Fibroblast of pulmonary artery (primary cell): ENCODE measurements around the gene MRGPRG.
"Not testable (repeated sequence)": the region's sequence is repeated elsewhere in the genome, so short reads cannot be mapped to it uniquely, and the experiment has no call there.

Experiments used
- DNase-seq: peaks from one replicate; pipeline ENCODE4 v3.0.0-alpha.2; 2010; ENCODE audit warnings: low read depth
- H3K4me3 ChIP-seq: replicated peaks from 2 replicates; pipeline ENCODE4 v1.5.1; 2011; ENCODE audit warnings: low read depth, mild to moderate bottlenecking, control low read depth, low read length, moderate library complexity
- TF ChIP-seq, protein P1 (sequence below): IDR thresholded peaks from 2 replicates; pipeline ENCODE4 v1.5.1; 2011; ENCODE audit warnings: mild to moderate bottlenecking, control low read depth, low read length, inconsistent platforms; ENCODE audit errors: missing control alignments

Gene MRGPRG

DNA sequence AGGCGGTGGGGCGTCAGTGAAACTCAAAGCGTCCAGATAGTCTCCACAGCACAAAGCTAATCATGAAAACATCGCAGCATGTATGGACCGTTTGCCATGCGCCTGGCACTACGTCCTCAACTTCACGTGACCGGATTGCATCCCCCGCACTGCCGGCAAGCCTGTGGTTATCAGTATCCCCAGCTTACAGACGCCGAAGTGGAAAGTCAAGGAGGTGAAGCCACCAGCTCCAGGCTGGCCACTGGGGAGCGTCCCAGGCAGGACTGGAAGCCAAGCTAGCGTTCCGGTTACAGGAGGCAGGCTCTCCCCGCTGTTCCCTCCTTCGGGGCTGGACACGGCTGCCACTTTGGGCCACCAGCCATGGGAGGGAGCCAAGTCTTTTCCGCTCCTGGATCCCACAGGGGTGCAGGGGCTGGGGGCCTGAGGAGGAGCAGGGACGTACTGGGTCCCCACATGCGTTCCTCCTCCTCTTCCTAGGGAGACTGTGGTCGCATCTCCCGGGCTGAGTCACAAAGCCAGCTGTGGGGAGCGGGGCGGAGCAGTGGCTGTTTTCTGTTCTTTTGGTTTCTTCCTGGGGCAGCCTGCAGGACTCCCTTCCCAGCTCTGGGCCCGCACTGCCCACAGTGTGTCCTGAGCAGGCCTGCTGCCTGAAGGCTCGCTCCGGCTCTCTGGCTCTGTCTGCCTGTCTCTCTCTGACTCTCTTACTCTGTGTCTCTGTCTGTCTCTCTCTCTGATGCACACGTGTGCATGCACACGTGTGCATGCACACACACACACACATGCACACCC is 49.2 kb downstream of the MRGPRG start:
- H3K4me3 ChIP-seq, result peak overlapping the region; percentile 46
- DNase-seq, result peak; percentile 77
- TF ChIP-seq, protein P1, sequence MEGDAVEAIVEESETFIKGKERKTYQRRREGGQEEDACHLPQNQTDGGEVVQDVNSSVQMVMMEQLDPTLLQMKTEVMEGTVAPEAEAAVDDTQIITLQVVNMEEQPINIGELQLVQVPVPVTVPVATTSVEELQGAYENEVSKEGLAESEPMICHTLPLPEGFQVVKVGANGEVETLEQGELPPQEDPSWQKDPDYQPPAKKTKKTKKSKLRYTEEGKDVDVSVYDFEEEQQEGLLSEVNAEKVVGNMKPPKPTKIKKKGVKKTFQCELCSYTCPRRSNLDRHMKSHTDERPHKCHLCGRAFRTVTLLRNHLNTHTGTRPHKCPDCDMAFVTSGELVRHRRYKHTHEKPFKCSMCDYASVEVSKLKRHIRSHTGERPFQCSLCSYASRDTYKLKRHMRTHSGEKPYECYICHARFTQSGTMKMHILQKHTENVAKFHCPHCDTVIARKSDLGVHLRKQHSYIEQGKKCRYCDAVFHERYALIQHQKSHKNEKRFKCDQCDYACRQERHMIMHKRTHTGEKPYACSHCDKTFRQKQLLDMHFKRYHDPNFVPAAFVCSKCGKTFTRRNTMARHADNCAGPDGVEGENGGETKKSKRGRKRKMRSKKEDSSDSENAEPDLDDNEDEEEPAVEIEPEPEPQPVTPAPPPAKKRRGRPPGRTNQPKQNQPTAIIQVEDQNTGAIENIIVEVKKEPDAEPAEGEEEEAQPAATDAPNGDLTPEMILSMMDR, result peak; percentile 12

DNA sequence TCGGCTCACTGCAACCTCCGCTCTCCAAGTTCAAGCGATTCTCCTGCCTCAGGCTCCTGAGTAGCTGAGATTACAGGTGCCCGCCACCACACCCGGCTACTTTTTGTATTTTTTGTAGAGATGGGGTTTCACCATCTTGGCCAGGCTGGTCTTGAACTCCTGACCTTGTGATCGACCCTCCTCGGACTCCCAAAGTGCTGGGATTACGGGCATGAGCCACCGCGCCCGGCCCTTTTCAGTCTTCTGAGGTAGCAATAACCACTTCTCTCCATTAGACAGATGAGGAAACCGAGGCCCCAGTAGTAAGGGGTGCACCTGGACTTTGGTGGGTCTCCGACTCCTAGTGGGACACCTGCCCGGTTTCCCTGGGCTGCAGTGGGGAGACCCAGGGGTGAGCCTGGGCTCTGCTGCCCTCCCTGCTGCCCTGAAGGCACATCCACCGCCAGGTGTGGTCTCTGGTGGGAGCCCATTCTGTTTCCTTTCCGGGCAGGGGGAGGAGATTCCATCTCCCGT is 49.8 kb downstream of the MRGPRG start:
- peak overlapping the region; percentile 46 for H3K4me3 ChIP-seq
- DNase-seq, result not testable (repeated sequence)
